Measurements from ENCODE around the gene AKAP7.

DNA sequence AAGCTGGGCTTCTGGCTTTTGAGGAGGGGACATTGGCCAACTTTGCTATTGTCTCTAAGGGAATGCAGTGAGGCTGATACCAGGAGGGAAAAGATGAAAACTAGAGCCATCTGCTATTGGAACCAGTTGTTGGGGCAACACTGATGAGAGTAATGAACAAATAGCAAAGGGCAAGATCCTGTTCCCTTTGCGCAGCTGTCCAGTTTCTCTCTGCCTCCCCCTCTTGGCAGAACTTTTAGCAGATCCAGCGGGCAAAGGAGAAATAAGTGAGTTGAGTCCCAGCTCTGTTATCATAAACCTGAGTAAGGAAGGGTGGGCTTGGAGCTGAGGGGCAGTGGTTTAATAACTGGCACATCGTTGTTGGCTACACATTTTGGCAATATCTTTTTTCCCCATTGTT, 126.8 kb downstream of the AKAP7 start:
- no peak for TF ChIP-seq POLR2A (IDR thresholded peaks at IDR 0.05)
- TF ChIP-seq, protein P1, sequence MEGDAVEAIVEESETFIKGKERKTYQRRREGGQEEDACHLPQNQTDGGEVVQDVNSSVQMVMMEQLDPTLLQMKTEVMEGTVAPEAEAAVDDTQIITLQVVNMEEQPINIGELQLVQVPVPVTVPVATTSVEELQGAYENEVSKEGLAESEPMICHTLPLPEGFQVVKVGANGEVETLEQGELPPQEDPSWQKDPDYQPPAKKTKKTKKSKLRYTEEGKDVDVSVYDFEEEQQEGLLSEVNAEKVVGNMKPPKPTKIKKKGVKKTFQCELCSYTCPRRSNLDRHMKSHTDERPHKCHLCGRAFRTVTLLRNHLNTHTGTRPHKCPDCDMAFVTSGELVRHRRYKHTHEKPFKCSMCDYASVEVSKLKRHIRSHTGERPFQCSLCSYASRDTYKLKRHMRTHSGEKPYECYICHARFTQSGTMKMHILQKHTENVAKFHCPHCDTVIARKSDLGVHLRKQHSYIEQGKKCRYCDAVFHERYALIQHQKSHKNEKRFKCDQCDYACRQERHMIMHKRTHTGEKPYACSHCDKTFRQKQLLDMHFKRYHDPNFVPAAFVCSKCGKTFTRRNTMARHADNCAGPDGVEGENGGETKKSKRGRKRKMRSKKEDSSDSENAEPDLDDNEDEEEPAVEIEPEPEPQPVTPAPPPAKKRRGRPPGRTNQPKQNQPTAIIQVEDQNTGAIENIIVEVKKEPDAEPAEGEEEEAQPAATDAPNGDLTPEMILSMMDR (IDR thresholded peaks at IDR 0.05) = no peak

Data from testis (tissue), 2 donors.